HL-60 (cell line): ENCODE data around the gene TSEN34.
A peak's percentile ranks its signal among the peaks of the same experiment; 100 is the strongest.
"Not testable (repeated sequence)": the region's sequence is repeated elsewhere in the genome, so short reads cannot be mapped to it uniquely, and the experiment has no call there.

ENCODE experiments used
- DNase-seq, 2 experiments: peaks; one replicate each; pipeline ENCODE4 v3.0.0-alpha.2; 2010 to 2020; ENCODE audit warnings: low read depth in 1 of 2, low spot score in 1 of 2
- H3K27ac ChIP-seq: fragments of 250-450 bp; sonication (Bioruptor Pico); replicated peaks from 2 replicates; pipeline ENCODE4 v1.5.1; 2020; ENCODE audit warnings: mild to moderate bottlenecking, moderate library complexity
- H3K27me3 ChIP-seq: fragments of 250-450 bp; sonication (Bioruptor Pico); 2 replicates; pipeline ENCODE4 v1.5.1; 2021; ENCODE audit warnings: mild to moderate bottlenecking, moderate library complexity; ENCODE audit not compliant: insufficient read depth, poor library complexity, severe bottlenecking
- H3K4me3 ChIP-seq: replicated peaks from 2 replicates; pipeline ENCODE4 v1.5.1; 2011; ENCODE audit warnings: mild to moderate bottlenecking, control low read depth, low read length; ENCODE audit not compliant: insufficient read depth
- CTCF ChIP-seq: IDR thresholded peaks from one replicate; pipeline ENCODE4 v1.5.1; 2011; ENCODE audit warnings: low read length, control low read depth, inconsistent platforms; ENCODE audit not compliant: insufficient read depth
- GABPA ChIP-seq: IDR thresholded peaks from 2 replicates; pipeline ENCODE4 v1.6.1; 2012; ENCODE audit warnings: low read depth
- POLR2AphosphoS5 ChIP-seq: IDR thresholded peaks from 2 replicates; pipeline ENCODE4 v1.6.1; 2012; ENCODE audit warnings: low read depth
- SPI1 ChIP-seq: IDR thresholded peaks from 2 replicates; pipeline ENCODE4 v1.6.1; 2012; ENCODE audit warnings: low read depth, mild to moderate bottlenecking, borderline replicate concordance
- TF ChIP-seq, protein P1 (sequence below): IDR thresholded peaks from 2 replicates; pipeline ENCODE4 v1.6.1; 2012; ENCODE audit warnings: low read depth; ENCODE audit not compliant: insufficient replicate concordance

TSEN34 gene

GRCh38 chr19:54206030-54206830 is 15.1 kb downstream of the TSEN34 start:
- Histone ChIP-seq H3K27ac (peak overlapping the region; percentile 96), H3K4me3 (peak overlapping the region; percentile 12), H3K27me3 (no peaks in the 10 kb centered on the region)
- DNase-seq: peak in 1 of 2 experiments; percentile 61
- TF ChIP-seq CTCF (no peak), GABPA (no peak), SPI1 (no peak), POLR2AphosphoS5 (no peak)
- TF ChIP-seq, protein P1, sequence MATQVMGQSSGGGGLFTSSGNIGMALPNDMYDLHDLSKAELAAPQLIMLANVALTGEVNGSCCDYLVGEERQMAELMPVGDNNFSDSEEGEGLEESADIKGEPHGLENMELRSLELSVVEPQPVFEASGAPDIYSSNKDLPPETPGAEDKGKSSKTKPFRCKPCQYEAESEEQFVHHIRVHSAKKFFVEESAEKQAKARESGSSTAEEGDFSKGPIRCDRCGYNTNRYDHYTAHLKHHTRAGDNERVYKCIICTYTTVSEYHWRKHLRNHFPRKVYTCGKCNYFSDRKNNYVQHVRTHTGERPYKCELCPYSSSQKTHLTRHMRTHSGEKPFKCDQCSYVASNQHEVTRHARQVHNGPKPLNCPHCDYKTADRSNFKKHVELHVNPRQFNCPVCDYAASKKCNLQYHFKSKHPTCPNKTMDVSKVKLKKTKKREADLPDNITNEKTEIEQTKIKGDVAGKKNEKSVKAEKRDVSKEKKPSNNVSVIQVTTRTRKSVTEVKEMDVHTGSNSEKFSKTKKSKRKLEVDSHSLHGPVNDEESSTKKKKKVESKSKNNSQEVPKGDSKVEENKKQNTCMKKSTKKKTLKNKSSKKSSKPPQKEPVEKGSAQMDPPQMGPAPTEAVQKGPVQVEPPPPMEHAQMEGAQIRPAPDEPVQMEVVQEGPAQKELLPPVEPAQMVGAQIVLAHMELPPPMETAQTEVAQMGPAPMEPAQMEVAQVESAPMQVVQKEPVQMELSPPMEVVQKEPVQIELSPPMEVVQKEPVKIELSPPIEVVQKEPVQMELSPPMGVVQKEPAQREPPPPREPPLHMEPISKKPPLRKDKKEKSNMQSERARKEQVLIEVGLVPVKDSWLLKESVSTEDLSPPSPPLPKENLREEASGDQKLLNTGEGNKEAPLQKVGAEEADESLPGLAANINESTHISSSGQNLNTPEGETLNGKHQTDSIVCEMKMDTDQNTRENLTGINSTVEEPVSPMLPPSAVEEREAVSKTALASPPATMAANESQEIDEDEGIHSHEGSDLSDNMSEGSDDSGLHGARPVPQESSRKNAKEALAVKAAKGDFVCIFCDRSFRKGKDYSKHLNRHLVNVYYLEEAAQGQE: no peak

- TF ChIP-seq SPI1 (no peak), CTCF (no peak), GABPA (no peak), POLR2AphosphoS5 (no peak; the same call in 1 of the 2 replicates)
- TF ChIP-seq, protein P1: no peak
- no peak overlapping the region for H3K4me3 ChIP-seq
- no peaks in the 10 kb centered on the region for H3K27me3 ChIP-seq
- peak overlapping the region; percentile 96 for H3K27ac ChIP-seq
- peak in 1 of 2 experiments; percentile 43 for DNase-seq
Measured at GRCh38 chr19:54206831-54207177, 15.7 kb downstream of the TSEN34 start.

DNA sequence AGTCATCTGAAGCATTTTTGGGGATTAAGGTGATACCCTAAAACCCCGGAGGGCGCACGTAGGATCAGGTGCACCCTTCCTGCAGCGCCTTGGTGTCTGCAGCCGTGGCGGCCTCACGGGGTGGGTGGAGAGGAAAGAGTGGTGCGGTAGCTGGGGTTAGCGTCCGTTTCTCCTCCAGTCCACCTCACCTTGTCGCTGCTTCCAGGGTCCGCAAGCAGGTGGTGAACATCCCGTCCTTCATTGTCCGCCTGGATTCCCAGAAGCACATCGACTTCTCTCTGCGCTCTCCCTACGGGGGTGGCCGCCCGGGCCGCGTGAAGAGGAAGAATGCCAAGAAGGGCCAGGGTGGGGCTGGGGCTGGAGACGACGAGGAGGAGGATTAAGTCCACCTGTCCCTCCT is 16.1 kb downstream of the TSEN34 start:
- not testable (repeated sequence) for H3K4me3 ChIP-seq, DNase-seq, H3K27me3 ChIP-seq
- peak overlapping the region; percentile 96 for H3K27ac ChIP-seq

- DNase-seq: no peak
- Histone ChIP-seq H3K4me3 (no peak overlapping the region), H3K27ac (peak overlapping the region; percentile 96), H3K27me3 (no peaks in the 10 kb centered on the region)
- no peak for TF ChIP-seq CTCF
- TF ChIP-seq POLR2AphosphoS5: no peak
- TF ChIP-seq, protein P1: no peak
- TF ChIP-seq SPI1: no peak
- TF ChIP-seq GABPA: no peak
Measured at GRCh38 chr19:54207676-54207982, 16.5 kb downstream of the TSEN34 start.
